ENCODE results near the gene LRRC9.

GRCh38 chr14:59925797-59926196, 5.9 kb downstream of the LRRC9 start:
- no peak for TF ChIP-seq TEAD4 (IDR thresholded peaks at IDR 0.05)
- no peak for TF ChIP-seq YY1 (IDR thresholded peaks at IDR 0.05; ENCODE audit: low read depth)
- no peak for TF ChIP-seq EGR1 (IDR thresholded peaks at IDR 0.05)
